SH-SY5Y (cell line): Measurements from ENCODE around the gene MAP3K4.

Source experiments
- GATA2 ChIP-seq: IDR thresholded peaks from 2 replicates; pipeline ENCODE4 v1.6.1; 2011; ENCODE audit warnings: mild to moderate bottlenecking, low read depth, low read length
- GATA3 ChIP-seq: IDR thresholded peaks from 2 replicates; pipeline ENCODE4 v1.6.1; 2011; ENCODE audit warnings: low read depth, mild to moderate bottlenecking, low read length, moderate library complexity

- TF ChIP-seq GATA2 (no peak), GATA3 (no peak)
Observed at GRCh38 chr6:160967833-160968232, 23.7 kb upstream of the MAP3K4 start.
